ENCODE data around the gene CALY. TPM values are rescaled to one million over a fixed set of nuclear protein-coding genes. Genes with fewer than 3 reads are reported as not detected.

The CALY gene
- total RNA-seq, 1 experiment from 2014 or later, result 0.47 TPM

DNA sequence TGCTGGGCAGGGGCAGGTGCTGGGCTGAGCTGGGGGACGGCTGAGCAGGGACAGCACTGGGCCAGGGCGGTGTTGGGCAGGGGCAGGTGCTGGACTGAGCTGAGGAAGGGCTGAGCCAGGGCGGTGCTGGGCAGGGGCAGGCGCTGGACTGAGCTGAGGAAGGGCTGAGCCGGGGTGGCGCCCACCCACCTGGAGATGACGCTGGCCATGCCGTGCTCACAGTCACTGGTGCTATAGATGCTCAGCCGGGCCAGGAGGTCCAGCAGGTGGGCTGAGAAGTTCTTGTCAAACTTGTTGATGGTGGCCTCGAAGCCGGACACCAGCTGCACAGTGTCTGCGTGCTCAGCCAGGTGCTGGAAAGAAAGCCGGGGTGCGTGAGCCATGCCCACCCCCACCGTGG lies 55.6 kb downstream of the CALY start:
- CTCF ChIA-PET, result no interaction called here
- Histone ChIP-seq H3K9me3 (ENCODE audit: control insufficient read depth in 1 of 2, insufficient read depth in 1 of 2, low read depth in 1 of 2, low read length in 2 of 2) (no peaks in the 10 kb centered on the region), H3K4me3 (replicated peaks in 1 of 2; ENCODE audit: low read depth in 1 of 2, low read length in 2 of 2) (no peak overlapping the region)

More for the DNA sequence above, 55.6 kb downstream of the CALY start:
- RAD21 ChIA-PET (ENCODE audit: low non-redundant PET in 1 of 2, low total read pairs in 2 of 2, uncharacterized antibody in 2 of 2, unreplicated experiment in 2 of 2), result no interaction called here
- H3K79me2 ChIP-seq (ENCODE audit: insufficient read depth, low read length), result no peaks in the 10 kb centered on the region
- ATAC-seq, result no peak
- H2AFZ ChIP-seq (ENCODE audit: low read depth, low read length, poor library complexity, severe bottlenecking), result no peak overlapping the region
- no peaks in the 10 kb centered on the region for H3K9me2 ChIP-seq (ENCODE audit: insufficient read depth)
- POLR2A ChIA-PET, result no interaction called here
- H3K36me3 ChIP-seq (ENCODE audit: control insufficient read depth in 1 of 2, insufficient read depth in 2 of 2, low read length in 2 of 2), result no peaks in the 10 kb centered on the region
- BruUV-seq (replicated peaks), result no TSS peak
- H4K20me1 ChIP-seq (ENCODE audit: insufficient read depth), result no peaks in the 10 kb centered on the region
- H3K4me1 ChIP-seq (ENCODE audit: control insufficient read depth in 1 of 2, insufficient read depth in 2 of 2, low read length in 2 of 2), result no peaks in the 10 kb centered on the region
- H3K27ac ChIP-seq (ENCODE audit: low read depth, low read length), result no peak overlapping the region
- intact Hi-C loops (cut with micrococcal nuclease), result no loop called here
- TF ChIP-seq SP1 (IDR thresholded peaks at IDR 0.05; ENCODE audit: low read depth), result no peak
- no peak for TF ChIP-seq RAD21 (IDR thresholded peaks at IDR 0.05; ENCODE audit: low read depth)
- TF ChIP-seq ZNF274 (IDR thresholded peaks at IDR 0.05; ENCODE audit: low read depth, low read length), result no peak
- no peak for TF ChIP-seq POLR2AphosphoS5 (IDR thresholded peaks at IDR 0.05; ENCODE audit: low read depth, low read length)
- no peak for TF ChIP-seq EZH2phosphoT487 (IDR thresholded peaks at IDR 0.05; ENCODE audit: borderline replicate concordance)
- no peak for TF ChIP-seq CBX3 (IDR thresholded peaks at IDR 0.05; ENCODE audit: low read depth)
- TF ChIP-seq ZFX (IDR thresholded peaks at IDR 0.05), result no peak
- TF ChIP-seq, protein P1, sequence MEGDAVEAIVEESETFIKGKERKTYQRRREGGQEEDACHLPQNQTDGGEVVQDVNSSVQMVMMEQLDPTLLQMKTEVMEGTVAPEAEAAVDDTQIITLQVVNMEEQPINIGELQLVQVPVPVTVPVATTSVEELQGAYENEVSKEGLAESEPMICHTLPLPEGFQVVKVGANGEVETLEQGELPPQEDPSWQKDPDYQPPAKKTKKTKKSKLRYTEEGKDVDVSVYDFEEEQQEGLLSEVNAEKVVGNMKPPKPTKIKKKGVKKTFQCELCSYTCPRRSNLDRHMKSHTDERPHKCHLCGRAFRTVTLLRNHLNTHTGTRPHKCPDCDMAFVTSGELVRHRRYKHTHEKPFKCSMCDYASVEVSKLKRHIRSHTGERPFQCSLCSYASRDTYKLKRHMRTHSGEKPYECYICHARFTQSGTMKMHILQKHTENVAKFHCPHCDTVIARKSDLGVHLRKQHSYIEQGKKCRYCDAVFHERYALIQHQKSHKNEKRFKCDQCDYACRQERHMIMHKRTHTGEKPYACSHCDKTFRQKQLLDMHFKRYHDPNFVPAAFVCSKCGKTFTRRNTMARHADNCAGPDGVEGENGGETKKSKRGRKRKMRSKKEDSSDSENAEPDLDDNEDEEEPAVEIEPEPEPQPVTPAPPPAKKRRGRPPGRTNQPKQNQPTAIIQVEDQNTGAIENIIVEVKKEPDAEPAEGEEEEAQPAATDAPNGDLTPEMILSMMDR (IDR thresholded peaks at IDR 0.05 in 2 of 3, conservative IDR thresholded peaks at IDR 0.05 in 1 of 3; ENCODE audit: borderline replicate concordance in 1 of 3, insufficient read depth in 1 of 3, low read depth in 2 of 3, low read length in 2 of 3), result no peak
- TF ChIP-seq FOSL1 (IDR thresholded peaks at IDR 0.05; ENCODE audit: low read depth), result no peak
- TF ChIP-seq CEBPB (IDR thresholded peaks at IDR 0.05; ENCODE audit: low read depth), result no peak
- TF ChIP-seq EGR1 (IDR thresholded peaks at IDR 0.05; ENCODE audit: low read depth), result no peak
- TF ChIP-seq, protein P2, sequence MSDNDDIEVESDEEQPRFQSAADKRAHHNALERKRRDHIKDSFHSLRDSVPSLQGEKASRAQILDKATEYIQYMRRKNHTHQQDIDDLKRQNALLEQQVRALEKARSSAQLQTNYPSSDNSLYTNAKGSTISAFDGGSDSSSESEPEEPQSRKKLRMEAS (IDR thresholded peaks at IDR 0.05), result no peak
- TF ChIP-seq ELF1 (IDR thresholded peaks at IDR 0.05; ENCODE audit: borderline replicate concordance, low read depth), result no peak
- no peak for TF ChIP-seq YY1 (IDR thresholded peaks at IDR 0.05; ENCODE audit: extremely low read depth, insufficient replicate concordance, low read depth, low read length)
- TF ChIP-seq EZH2 (IDR thresholded peaks at IDR 0.05), result no peak
- no peak for TF ChIP-seq JUND (IDR thresholded peaks at IDR 0.05)
- H3K4me2 ChIP-seq (ENCODE audit: low read length), result no peak overlapping the region
- no peaks in the 10 kb centered on the region for H3K27me3 ChIP-seq (ENCODE audit: insufficient read depth, low read length)
- H3K9ac ChIP-seq (ENCODE audit: low read length), result no peak overlapping the region
- DNase-seq (ENCODE audit: low read depth, low spot score), result no peak

Data from HCT116 (cell line).